HepG2 (cell line): ENCODE results near the gene CCNO. TPM values are rescaled to one million over a fixed set of nuclear protein-coding genes. Genes with fewer than 3 reads are reported as not detected.

Source experiments
- ATAC-seq: fragments of 200-7000 bp; cut with Tn5 transposase; 3 replicates; pipeline ENCODE4 v1.9.1; 2020; ENCODE audit warnings: mild to moderate bottlenecking, moderate library complexity
- BruUV-seq: library from RNA; stranded (reverse); fragments of 400-500 nt; replicated peaks from 2 replicates; lab custom pipeline; 2021; lab: Mats Ljungman, UMichigan
- CTCF ChIA-PET: fragments of 300-600 bp; formaldehyde crosslinking; extraction: SDS; loops from one replicate; lab custom pipeline; 2021; ENCODE audit warnings: low total read pairs, inconsistent platforms, low intra/inter-chr PET ratio; lab: Yijun Ruan, JAX
- POLR2A ChIA-PET: fragments of 350-600 bp; sonication (Branson Sonifier 250); formaldehyde crosslinking; loops from one replicate; lab custom pipeline; 2020; ENCODE audit warnings: antibody characterized with exemption, inconsistent platforms; lab: Yijun Ruan, JAX
- DNase-seq: peaks from one replicate; pipeline ENCODE4 v3.0.0-alpha.2; 2015; ENCODE audit warnings: low spot score
- FAIRE-seq: peaks from 3 replicates; lab custom pipeline; 2011; peaks lifted over from hg19 to GRCh38; lab: Jason Lieb, UNC
- H2AFZ ChIP-seq: one replicate; pipeline ENCODE4 v1.6.1; 2011; ENCODE audit warnings: low read length, inconsistent platforms
- H3K27ac ChIP-seq: fragments of 300-600 bp; 3 replicates; pipeline ENCODE4 v1.8.0; 2011; ENCODE audit warnings: mixed run types, mild to moderate bottlenecking, mixed read lengths, low read length, inconsistent platforms; ENCODE audit not compliant: insufficient read depth; ENCODE audit errors: extremely low read length
- H3K27me3 ChIP-seq, 2 experiments: fragments of 200-600 bp in 1 of 2; 2 replicates in 1 of 2; 3 replicates in 1 of 2; pipeline versions ENCODE4 v1.6.0 to v1.8.0; 2011; ENCODE audit warnings: low read length in 2 of 2, mild to moderate bottlenecking in 2 of 2, moderate library complexity in 2 of 2, inconsistent platforms in 1 of 2; ENCODE audit not compliant: insufficient read depth in 2 of 2, control insufficient read depth in 1 of 2
- H3K36me3 ChIP-seq, 2 experiments: fragments of 200-600 bp in 1 of 2; replicated peaks in 1 of 2; 2 replicates in 1 of 2; 3 replicates in 1 of 2; pipeline versions ENCODE4 v1.5.1 to v1.8.0; 2011; ENCODE audit warnings: low read length in 2 of 2, inconsistent platforms in 1 of 2; ENCODE audit not compliant: insufficient read depth in 2 of 2, control insufficient read depth in 1 of 2
- H3K4me1 ChIP-seq: 2 replicates; pipeline ENCODE4 v1.5.1; 2012; ENCODE audit warnings: low read length, inconsistent platforms; ENCODE audit not compliant: insufficient read depth
- H3K4me2 ChIP-seq: 2 replicates; pipeline ENCODE4 v1.6.0; 2011; ENCODE audit warnings: low read depth, low read length, inconsistent platforms
- H3K4me3 ChIP-seq, 3 experiments: fragments of 200-600 bp in 1 of 3; sonication (generic), shearing (Covaris generic) in 1 of 3; replicated peaks in 1 of 3; 2 replicates each; pipeline ENCODE4 v1.5.1; 2011 to 2016; ENCODE audit warnings: low read length in 3 of 3, inconsistent platforms in 2 of 3, low read depth in 2 of 3, mild to moderate bottlenecking in 2 of 3, control low read depth in 1 of 3, mixed read lengths in 1 of 3; ENCODE audit not compliant: insufficient read depth in 1 of 3
- H3K79me2 ChIP-seq: one replicate; pipeline ENCODE4 v1.6.1; 2011; ENCODE audit warnings: low read length, inconsistent platforms; ENCODE audit not compliant: insufficient read depth
- H3K9ac ChIP-seq: 2 replicates; pipeline ENCODE4 v1.6.0; 2011; ENCODE audit warnings: mild to moderate bottlenecking, low read depth, low read length, inconsistent platforms; ENCODE audit not compliant: insufficient read depth
- H3K9me3 ChIP-seq: 2 replicates; pipeline ENCODE4 v1.5.1; 2012; ENCODE audit warnings: mild to moderate bottlenecking, low read length
- H4K20me1 ChIP-seq: 2 replicates; pipeline ENCODE4 v1.6.0; 2011; ENCODE audit warnings: inconsistent platforms, mild to moderate bottlenecking, low read length, moderate library complexity; ENCODE audit not compliant: insufficient read depth
- ETS1 ChIP-seq: sonication (generic); formaldehyde crosslinking; IDR thresholded peaks from 2 replicates; pipeline ENCODE4 v1.4.0; 2020; ENCODE audit warnings: missing genetic modification reagents
- ETV6 ChIP-seq: sonication (generic); formaldehyde crosslinking; conservative IDR thresholded peaks from 2 replicates; pipeline ENCODE4 v1.4.0; 2020; ENCODE audit warnings: missing genetic modification reagents
- KDM4B ChIP-seq: sonication (generic); formaldehyde crosslinking; IDR thresholded peaks from 2 replicates; pipeline ENCODE4 v1.4.0; 2020; ENCODE audit warnings: missing genetic modification reagents
- KMT2A ChIP-seq: sonication (generic); formaldehyde crosslinking; IDR thresholded peaks from 2 replicates; pipeline ENCODE4 v1.4.0; 2020; ENCODE audit warnings: missing genetic modification reagents
- PHF5A ChIP-seq: IDR thresholded peaks from one replicate; pipeline ENCODE4 v1.6.1; 2018; ENCODE audit warnings: low read depth, missing genetic modification reagents; ENCODE audit not compliant: unreplicated experiment
- RAD21 ChIP-seq: fragments of 450-650 bp; formaldehyde crosslinking; IDR thresholded peaks from 2 replicates; pipeline ENCODE4 v1.5.0; 2020; ENCODE audit warnings: mild to moderate bottlenecking
- SIN3B ChIP-seq: fragments of 150-350 bp; IDR thresholded peaks from 2 replicates; pipeline ENCODE4 v1.6.1; 2014; ENCODE audit warnings: low read length
- TBP ChIP-seq: sonication (generic); formaldehyde crosslinking; IDR thresholded peaks from 2 replicates; pipeline ENCODE4 v1.5.0; 2020; ENCODE audit warnings: missing genetic modification reagents
- TFDP2 ChIP-seq: sonication (generic); formaldehyde crosslinking; IDR thresholded peaks from 2 replicates; pipeline ENCODE4 v1.4.0; 2020; ENCODE audit warnings: missing genetic modification reagents
- XRCC5 ChIP-seq: fragments of 200-400 bp; formaldehyde crosslinking; optimal IDR thresholded peaks from 2 replicates; pipeline ENCODE3; 2017; ENCODE audit warnings: mild to moderate bottlenecking, low read length
- ZBTB10 ChIP-seq: sonication (generic); formaldehyde crosslinking; IDR thresholded peaks from 2 replicates; pipeline ENCODE4 v1.4.0; 2020; ENCODE audit warnings: missing genetic modification reagents, borderline replicate concordance
- ZGPAT ChIP-seq: IDR thresholded peaks from 2 replicates; pipeline ENCODE4 v1.6.1; 2016; ENCODE audit warnings: mild to moderate bottlenecking
- ZMYM2 ChIP-seq: sonication (generic); formaldehyde crosslinking; IDR thresholded peaks from 2 replicates; pipeline ENCODE4 v1.8.0; 2022; ENCODE audit warnings: mild to moderate bottlenecking, missing genetic modification reagents
- ZNF3 ChIP-seq: IDR thresholded peaks from 2 replicates; pipeline ENCODE4 v1.7.0; 2017; ENCODE audit warnings: inconsistent platforms
- ZNF614 ChIP-seq: IDR thresholded peaks from 2 replicates; pipeline ENCODE4 v1.6.1; 2018; ENCODE audit warnings: missing biosample characterization, missing genetic modification reagents, inconsistent platforms, borderline replicate concordance
- ZSCAN22 ChIP-seq: sonication (generic); formaldehyde crosslinking; IDR thresholded peaks from 2 replicates; pipeline ENCODE4 v1.4.0; 2020; ENCODE audit warnings: mild to moderate bottlenecking, missing genetic modification reagents
- WGBS: methylation state at CpG from one replicate; pipeline ENCODE4 v1.1.6; 2017; ENCODE audit warnings: low lambda C conversion rate; 5-methylcytosine and 5-hydroxymethylcytosine counted together
- in situ Hi-C: cut with HindIII; loops from 2 replicates; pipeline ENCODE4 v1.10.0; 2017; ENCODE audit warnings: low pct_unique_long_range_greater_than_20kb; ENCODE audit not compliant: extremely low pct_ligation_motif_present
- intact Hi-C: fragments of 100-400 bp; cut with micrococcal nuclease; formaldehyde crosslinking; loops from one replicate; pipeline ENCODE4 v1.10.0; 2022; ENCODE audit not compliant: unreplicated experiment
- polyA plus RNA-seq, 8 experiments: library from polyadenylated mRNA; depleted of rRNA in 3 of 8; stranded (reverse) in 7 of 8; unstranded in 1 of 8; fragments of >200 nt; fragmentation: Illumina TruSeq in 4 of 8; extraction: Trizol in 4 of 8; gene quantifications; 2 replicates each; pipeline versions ENCODE4 v1.2.1 to v1.2.3, GENCODE V29; 2011 to 2016; ENCODE audit warnings: low read depth in 4 of 8, missing spikeins in 1 of 8, mixed read lengths in 1 of 8; ENCODE audit not compliant: insufficient read depth in 1 of 8
- total RNA-seq, 5 experiments: library from RNA; depleted of rRNA; stranded (reverse); fragments of >200 nt; fragmentation: Illumina TruSeq; extraction: Trizol; gene quantifications; 2 replicates each; pipeline ENCODE4 v1.2.3, GENCODE V29; 2016; ENCODE audit warnings: low read depth in 1 of 5

The CCNO gene
- total and polyA plus RNA-seq, 2 of the 13 experiments (the other 11 are each of a cell fraction or from before 2014, with no cell fraction given): 0.07 TPM; not detected in 1

- FAIRE-seq (no peak), ATAC-seq (peak; percentile 86), DNase-seq (peak; percentile 38)
- Histone ChIP-seq H3K4me3 (peak overlapping the region; percentile 39 to 74 (median 41); a peak in 4 of 6 replicates), H4K20me1 (no peaks in the 10 kb centered on the region), H3K27me3 (peaks cover 1 to 60% of the 10 kb centered on the region in 2 experiments), H2AFZ (no peak overlapping the region), H3K79me2 (no peaks in the 10 kb centered on the region), H3K27ac (no peak overlapping the region), H3K4me1 (peaks cover 4% of the 10 kb centered on the region; the same call in 1 of the 2 replicates), H3K36me3 (no peaks in the 10 kb centered on the region), H3K4me2 (peak overlapping the region; percentile 87), H3K9me3 (no peaks in the 10 kb centered on the region), H3K9ac (no peak overlapping the region)
- in situ Hi-C loops (no loop called here), intact Hi-C loops (loop anchor here (2.0 to 5.0 kb wide), 3 partner anchors 39 to 466 kb away; partner anchors contain the start of gene CDC20B)
- BruUV-seq: no TSS peak
- WGBS: 69% methylated on average over 5 of the region's 54 CpGs
- ChIA-PET CTCF (interaction anchor here (1.9 kb wide), 1 partner anchor 465 kb away, joined by 5 read pairs; no protein-coding TSS in a partner anchor), POLR2A (no interaction called here)
- no peak for TF ChIP-seq ZNF3 (CRISPR knock-in tag)
- no peak for TF ChIP-seq SIN3B
- TF ChIP-seq ZSCAN22 (CRISPR knock-in tag): no peak
- TF ChIP-seq KMT2A (CRISPR knock-in tag): no peak
- peak; percentile 59 for TF ChIP-seq XRCC5
- TF ChIP-seq ETV6 (CRISPR knock-in tag): no peak
- TF ChIP-seq TFDP2 (CRISPR knock-in tag): no peak
- TF ChIP-seq PHF5A: no peak
- TF ChIP-seq ETS1: no peak
- peak; percentile 69 for TF ChIP-seq RAD21 (CRISPR knock-in tag)
- TF ChIP-seq TBP (CRISPR knock-in tag): no peak
- TF ChIP-seq ZBTB10 (CRISPR knock-in tag): no peak
- peak; percentile 22; the same call in 1 of the 2 replicates for TF ChIP-seq ZGPAT (CRISPR knock-in tag)
- no peak for TF ChIP-seq ZNF614
- no peak for TF ChIP-seq ZMYM2
- no peak for TF ChIP-seq KDM4B
These were observed 7.1 kb downstream of the CCNO start for GRCh38 chr5:55226027-55226933.
